ENCODE data around the gene ROBO2. TPM values are rescaled to one million over a fixed set of nuclear protein-coding genes. Genes with fewer than 3 reads are reported as not detected.

ROBO2 gene
- total RNA-seq, 4 donors from 2014 or later, result 4.7 to 8.4 (median 6.6) TPM

GRCh38 chr3:77096145-77096544 lies 56.2 kb downstream of the ROBO2 start:
- no peak for DNase-seq
- WGBS, 2 donors, result 61 to 82% methylated on average over 1 of the region's 1 CpG
- H3K36me3 ChIP-seq, result no peaks in the 10 kb centered on the region
- H3K27me3 ChIP-seq, result no peaks in the 10 kb centered on the region
- TF ChIP-seq CTCF (IDR thresholded peaks at IDR 0.05) (no peak), POLR2A (IDR thresholded peaks at IDR 0.05) (no peak)
- no peak overlapping the region for H3K27ac ChIP-seq
- H3K4me3 ChIP-seq, result no peak overlapping the region
- no peaks in the 10 kb centered on the region for H3K4me1 ChIP-seq
- no peaks in the 10 kb centered on the region for H3K9me3 ChIP-seq
- intact Hi-C loops (cut with DNase I), result no loop called here

- DNase-seq, result no peak
- WGBS, 2 donors, result 81 to 83% methylated on average over 12 of the region's 12 CpGs
- no peaks in the 10 kb centered on the region for H3K9me3 ChIP-seq
- intact Hi-C loops (cut with DNase I), result no loop called here
- H3K27ac ChIP-seq, result no peak overlapping the region
- no peak for TF ChIP-seq CTCF (IDR thresholded peaks at IDR 0.05)
- no peak for TF ChIP-seq POLR2A (IDR thresholded peaks at IDR 0.05)
- no peaks in the 10 kb centered on the region for H3K36me3 ChIP-seq
- no peaks in the 10 kb centered on the region for H3K4me1 ChIP-seq
- no peak overlapping the region for H3K4me3 ChIP-seq
- H3K27me3 ChIP-seq, result no peaks in the 10 kb centered on the region
Observed at GRCh38 chr3:77096966-77097890, 57.3 kb downstream of the ROBO2 start.

- H3K4me3 ChIP-seq, result no peak overlapping the region
- no peak for DNase-seq
- intact Hi-C loops (cut with DNase I), result no loop called here
- no peaks in the 10 kb centered on the region for H3K9me3 ChIP-seq
- no peaks in the 10 kb centered on the region for H3K36me3 ChIP-seq
- H3K27me3 ChIP-seq, result no peaks in the 10 kb centered on the region
- 81 to 90% methylated on average over 5 to 6 of the region's 6 CpGs for WGBS, 2 donors
- TF ChIP-seq POLR2A (IDR thresholded peaks at IDR 0.05) (no peak), CTCF (IDR thresholded peaks at IDR 0.05) (no peak)
- no peak overlapping the region for H3K27ac ChIP-seq
- H3K4me1 ChIP-seq, result no peaks in the 10 kb centered on the region
Observed at GRCh38 chr3:77102951-77103769, 63.3 kb downstream of the ROBO2 start.

- no peaks in the 10 kb centered on the region for H3K4me1 ChIP-seq
- 62 to 64% methylated on average over 2 of the region's 2 CpGs for WGBS, 2 donors
- no peak for TF ChIP-seq POLR2A (IDR thresholded peaks at IDR 0.05)
- no peak for TF ChIP-seq CTCF (IDR thresholded peaks at IDR 0.05)
- H3K9me3 ChIP-seq, result no peaks in the 10 kb centered on the region
- no peak for DNase-seq
- H3K4me3 ChIP-seq, result no peak overlapping the region
- intact Hi-C loops (cut with DNase I), result no loop called here
- no peak overlapping the region for H3K27ac ChIP-seq
- no peaks in the 10 kb centered on the region for H3K27me3 ChIP-seq
- no peaks in the 10 kb centered on the region for H3K36me3 ChIP-seq
Observed at GRCh38 chr3:77122652-77123051, 82.8 kb downstream of the ROBO2 start.

GRCh38 chr3:77125966-77126365 lies 86.1 kb downstream of the ROBO2 start:
- Histone ChIP-seq H3K27me3 (no peaks in the 10 kb centered on the region), H3K36me3 (no peaks in the 10 kb centered on the region), H3K9me3 (no peaks in the 10 kb centered on the region), H3K4me3 (no peak overlapping the region), H3K4me1 (no peaks in the 10 kb centered on the region), H3K27ac (no peak overlapping the region)
- intact Hi-C loops (cut with DNase I), result no loop called here
- DNase-seq, result no peak
- no peak for TF ChIP-seq POLR2A (IDR thresholded peaks at IDR 0.05)
- no peak for TF ChIP-seq CTCF (IDR thresholded peaks at IDR 0.05)
- 43 to 45% methylated on average over 3 of the region's 3 CpGs for WGBS, 2 donors

All from esophagus squamous epithelium (tissue), 5 donors.